GM12874 (cell line): ENCODE data around the gene GIMAP5.

ENCODE experiments used
- TF ChIP-seq, protein P1 (sequence below): IDR thresholded peaks from 2 replicates; pipeline ENCODE4 v1.5.1; 2011; ENCODE audit warnings: low read depth, mild to moderate bottlenecking, control low read depth, low read length, moderate library complexity; ENCODE audit not compliant: insufficient read depth

GIMAP5 gene

GRCh38 chr7:150735596-150736358 lies 1.4 kb upstream of the GIMAP5 start:
- TF ChIP-seq, protein P1, sequence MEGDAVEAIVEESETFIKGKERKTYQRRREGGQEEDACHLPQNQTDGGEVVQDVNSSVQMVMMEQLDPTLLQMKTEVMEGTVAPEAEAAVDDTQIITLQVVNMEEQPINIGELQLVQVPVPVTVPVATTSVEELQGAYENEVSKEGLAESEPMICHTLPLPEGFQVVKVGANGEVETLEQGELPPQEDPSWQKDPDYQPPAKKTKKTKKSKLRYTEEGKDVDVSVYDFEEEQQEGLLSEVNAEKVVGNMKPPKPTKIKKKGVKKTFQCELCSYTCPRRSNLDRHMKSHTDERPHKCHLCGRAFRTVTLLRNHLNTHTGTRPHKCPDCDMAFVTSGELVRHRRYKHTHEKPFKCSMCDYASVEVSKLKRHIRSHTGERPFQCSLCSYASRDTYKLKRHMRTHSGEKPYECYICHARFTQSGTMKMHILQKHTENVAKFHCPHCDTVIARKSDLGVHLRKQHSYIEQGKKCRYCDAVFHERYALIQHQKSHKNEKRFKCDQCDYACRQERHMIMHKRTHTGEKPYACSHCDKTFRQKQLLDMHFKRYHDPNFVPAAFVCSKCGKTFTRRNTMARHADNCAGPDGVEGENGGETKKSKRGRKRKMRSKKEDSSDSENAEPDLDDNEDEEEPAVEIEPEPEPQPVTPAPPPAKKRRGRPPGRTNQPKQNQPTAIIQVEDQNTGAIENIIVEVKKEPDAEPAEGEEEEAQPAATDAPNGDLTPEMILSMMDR, result no peak

GRCh38 chr7:150736864-150737263 lies 354 bp upstream of the GIMAP5 start:
- TF ChIP-seq, protein P1, result no peak

DNA sequence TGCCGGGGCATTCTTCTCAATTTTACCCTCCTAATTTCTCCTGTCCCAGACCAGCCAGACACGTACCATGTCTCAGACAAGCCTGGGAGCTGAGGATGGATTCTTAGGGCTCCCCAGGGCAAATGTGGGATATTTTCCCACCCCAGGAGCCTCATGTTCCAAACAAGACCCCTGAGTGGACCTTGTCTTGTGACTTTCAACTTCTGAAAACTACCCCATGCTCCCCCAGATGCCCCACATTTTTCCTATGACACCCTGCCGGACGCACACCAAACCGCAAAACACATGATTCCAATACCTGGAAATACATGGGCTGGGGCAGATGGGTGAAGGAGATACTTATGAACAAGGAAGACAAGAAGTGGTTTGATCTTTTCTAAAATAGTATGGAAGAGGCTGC lies 874 bp downstream of the GIMAP5 start:
- TF ChIP-seq, protein P1, result no peak

GRCh38 chr7:150738591-150739001 lies 1.4 kb downstream of the GIMAP5 start:
- TF ChIP-seq, protein P1, result no peak

GRCh38 chr7:150739033-150739432 lies 1.8 kb downstream of the GIMAP5 start:
- TF ChIP-seq, protein P1, result no peak

- TF ChIP-seq, protein P1, result no peak
These were observed 2.8 kb downstream of the GIMAP5 start for GRCh38 chr7:150740053-150740452.

DNA sequence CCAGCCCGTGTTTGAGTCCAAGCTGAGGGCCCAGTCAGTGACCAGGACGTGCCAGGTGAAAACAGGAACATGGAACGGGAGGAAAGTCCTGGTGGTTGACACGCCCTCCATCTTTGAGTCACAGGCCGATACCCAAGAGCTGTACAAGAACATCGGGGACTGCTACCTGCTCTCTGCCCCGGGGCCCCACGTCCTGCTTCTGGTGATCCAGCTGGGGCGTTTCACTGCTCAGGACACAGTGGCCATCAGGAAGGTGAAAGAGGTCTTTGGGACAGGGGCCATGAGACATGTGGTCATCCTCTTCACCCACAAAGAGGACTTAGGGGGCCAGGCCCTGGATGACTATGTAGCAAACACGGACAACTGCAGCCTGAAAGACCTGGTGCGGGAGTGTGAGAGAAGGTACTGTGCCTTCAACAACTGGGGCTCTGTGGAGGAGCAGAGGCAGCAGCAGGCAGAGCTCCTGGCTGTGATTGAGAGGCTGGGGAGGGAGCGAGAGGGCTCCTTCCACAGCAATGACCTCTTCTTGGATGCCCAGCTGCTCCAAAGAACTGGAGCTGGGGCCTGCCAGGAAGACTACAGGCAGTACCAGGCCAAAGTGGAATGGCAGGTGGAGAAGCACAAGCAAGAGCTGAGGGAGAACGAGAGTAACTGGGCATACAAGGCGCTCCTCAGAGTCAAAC lies 5.2 kb downstream of the GIMAP5 start:
- TF ChIP-seq, protein P1, result no peak
